Liver (tissue), 3 donors: Measurements from ENCODE around the gene GPR141.

Experiments
- ATF3 ChIP-seq: IDR thresholded peaks from 2 replicates; pipeline ENCODE4 v1.6.1; 2016; ENCODE audit warnings: antibody characterized with exemption
- CTCF ChIP-seq: fragments of 150-350 bp; IDR thresholded peaks from 2 replicates; pipeline ENCODE4 v1.5.1; 2017; ENCODE audit warnings: improper control_type of control experiment, low read depth, low read length; ENCODE audit not compliant: missing input control
- EGR1 ChIP-seq, 2 donors: IDR thresholded peaks; 2 replicates each; pipeline ENCODE4 v1.6.1; 2016 to 2018; ENCODE audit warnings: antibody characterized with exemption in 2 of 2, low read depth in 2 of 2
- HNF4G ChIP-seq: IDR thresholded peaks from 2 replicates; pipeline ENCODE4 v1.6.1; 2016; ENCODE audit warnings: antibody characterized with exemption
- MAX ChIP-seq: IDR thresholded peaks from 2 replicates; pipeline ENCODE4 v1.6.1; 2016; ENCODE audit warnings: antibody characterized with exemption
- TAF1 ChIP-seq: conservative IDR thresholded peaks from 2 replicates; pipeline ENCODE4 v1.6.1; 2016; ENCODE audit warnings: antibody characterized with exemption, mild to moderate bottlenecking
- donor health status: healthy.
- donor health status: healthy.

- TF ChIP-seq CTCF, result no peak
- TF ChIP-seq EGR1 (IDR thresholded peaks at IDR 0.05; ENCODE audit: low read depth in 2 of 2), result no peak
- TF ChIP-seq TAF1, result no peak
- no peak for TF ChIP-seq MAX
- TF ChIP-seq HNF4G, result no peak
- TF ChIP-seq ATF3, result no peak
Observed at GRCh38 chr7:37642028-37642540, 41.5 kb upstream of the GPR141 start.
